IMR-90 (cell line): ENCODE measurements around the gene SMARCC2. TPM values are rescaled to one million over a fixed set of nuclear protein-coding genes. Genes with fewer than 3 reads are reported as not detected.

Source experiments
- ATAC-seq: fragments of 200-7000 bp; cut with Tn5 transposase; 2 replicates; pipeline ENCODE4 v1.9.1; 2020; ENCODE audit warnings: low read depth, mild to moderate bottlenecking, moderate library complexity
- BruUV-seq: library from RNA; stranded (reverse); fragments of 400-500 nt; replicated peaks from 2 replicates; lab custom pipeline; 2021; lab: Mats Ljungman, UMichigan
- CTCF ChIA-PET: fragments of 300-600 bp; formaldehyde crosslinking; extraction: SDS; loops from one replicate; lab custom pipeline; 2021; ENCODE audit warnings: antibody characterized with exemption; lab: Yijun Ruan, JAX
- POLR2A ChIA-PET: fragments of 300-600 bp; sonication (Branson Sonifier 250); formaldehyde crosslinking; loops from one replicate; lab custom pipeline; 2022; ENCODE audit warnings: antibody characterized with exemption; ENCODE audit not compliant: unreplicated experiment; lab: Charles Lee
- DNase-seq: peaks from one replicate; pipeline ENCODE4 v3.0.0; 2013
- H2AFZ ChIP-seq: replicated peaks from 2 replicates; pipeline ENCODE3; 2013; ENCODE audit warnings: low read length, mild to moderate bottlenecking; ENCODE audit not compliant: poor library complexity
- H2AK5ac ChIP-seq: 2 replicates; pipeline ENCODE4 v1.6.1; 2013; ENCODE audit warnings: low read depth, low read length, inconsistent platforms
- H2AK9ac ChIP-seq: replicated peaks from 2 replicates; pipeline ENCODE3; 2013; ENCODE audit warnings: mild to moderate bottlenecking, low read depth, low read length, moderate library complexity; ENCODE audit not compliant: poor library complexity
- H2BK120ac ChIP-seq: 2 replicates; pipeline ENCODE4 v1.6.1; 2013; ENCODE audit warnings: low read depth, low read length, inconsistent platforms
- H2BK15ac ChIP-seq: 3 replicates; pipeline ENCODE4 v1.6.1; 2013; ENCODE audit warnings: low read depth, low read length, inconsistent platforms
- H2BK20ac ChIP-seq: 2 replicates; pipeline ENCODE4 v1.6.1; 2013; ENCODE audit warnings: low read depth, mild to moderate bottlenecking, inconsistent platforms, low read length, moderate library complexity
- H2BK5ac ChIP-seq: 2 replicates; pipeline ENCODE4 v1.6.1; 2013; ENCODE audit warnings: mild to moderate bottlenecking, low read depth, low read length, inconsistent platforms; ENCODE audit not compliant: poor library complexity, severe bottlenecking
- H3K14ac ChIP-seq: replicated peaks from 2 replicates; pipeline ENCODE4 v1.6.1; 2013; ENCODE audit warnings: low read depth, low read length, inconsistent platforms
- H3K18ac ChIP-seq: 2 replicates; pipeline ENCODE4 v1.6.1; 2013; ENCODE audit warnings: low read depth, low read length, control low read depth
- H3K23ac ChIP-seq: 2 replicates; pipeline ENCODE4 v1.6.1; 2013; ENCODE audit warnings: low read depth, low read length, inconsistent platforms
- H3K27ac ChIP-seq: 2 replicates; pipeline ENCODE4 v1.5.1; 2013; ENCODE audit warnings: mild to moderate bottlenecking, control low read depth, low read length; ENCODE audit not compliant: insufficient read depth
- H3K27me3 ChIP-seq: 2 replicates; pipeline ENCODE4 v1.6.1; 2013; ENCODE audit warnings: low read length; ENCODE audit not compliant: control insufficient read depth, insufficient read depth
- H3K36me3 ChIP-seq: 2 replicates; pipeline ENCODE4 v1.6.1; 2013; ENCODE audit warnings: low read length, mixed read lengths; ENCODE audit not compliant: control insufficient read depth, insufficient read depth
- H3K4ac ChIP-seq: 2 replicates; pipeline ENCODE4 v1.6.1; 2013; ENCODE audit warnings: low read depth, low read length, inconsistent platforms
- H3K4me1 ChIP-seq: 2 replicates; pipeline ENCODE4 v1.6.1; 2013; ENCODE audit warnings: low read length, mixed read lengths; ENCODE audit not compliant: control insufficient read depth, insufficient read depth
- H3K4me2 ChIP-seq: 2 replicates; pipeline ENCODE4 v1.6.1; 2013; ENCODE audit warnings: low read depth, mild to moderate bottlenecking, control low read depth, low read length, moderate library complexity
- H3K4me3 ChIP-seq: 2 replicates; pipeline ENCODE4 v1.5.1; 2013; ENCODE audit warnings: low read depth, mild to moderate bottlenecking, control low read depth, low read length, moderate library complexity; ENCODE audit not compliant: insufficient read depth
- H3K56ac ChIP-seq: 2 replicates; pipeline ENCODE4 v1.6.1; 2013; ENCODE audit warnings: low read length, inconsistent platforms; ENCODE audit not compliant: insufficient read depth; ENCODE audit errors: extremely low read depth
- H3K79me1 ChIP-seq, 2 experiments: 2 replicates each; pipeline ENCODE4 v1.6.1; 2013; ENCODE audit warnings: low read length in 2 of 2, inconsistent platforms in 1 of 2, low read depth in 1 of 2
- H3K9ac ChIP-seq: 2 replicates; pipeline ENCODE4 v1.6.1; 2013; ENCODE audit warnings: low read depth, low read length, control low read depth
- H3K9me1 ChIP-seq: 2 replicates; pipeline ENCODE4 v1.6.1; 2013; ENCODE audit warnings: low read length, inconsistent platforms; ENCODE audit not compliant: insufficient read depth
- H3K9me3 ChIP-seq: 2 replicates; pipeline ENCODE4 v1.6.1; 2013; ENCODE audit warnings: low read length; ENCODE audit not compliant: control insufficient read depth, insufficient read depth
- H4K20me1 ChIP-seq: 2 replicates; pipeline ENCODE4 v1.6.1; 2013; ENCODE audit warnings: low read length, inconsistent platforms; ENCODE audit not compliant: insufficient read depth
- H4K5ac ChIP-seq: 2 replicates; pipeline ENCODE4 v1.6.1; 2013; ENCODE audit warnings: mild to moderate bottlenecking, low read depth, low read length, control low read depth
- H4K8ac ChIP-seq, 2 experiments: 2 replicates each; pipeline ENCODE4 v1.6.1; 2013; ENCODE audit warnings: low read depth in 2 of 2, low read length in 2 of 2, control low read depth in 1 of 2, inconsistent platforms in 1 of 2
- H4K91ac ChIP-seq: 2 replicates; pipeline ENCODE4 v1.6.1; 2013; ENCODE audit warnings: low read depth, low read length, inconsistent platforms; ENCODE audit not compliant: insufficient read depth
- CEBPB ChIP-seq: IDR thresholded peaks from 2 replicates; pipeline ENCODE4 v1.6.1; 2012; ENCODE audit warnings: low read depth, low read length, improper control_type of control experiment
- CHD1 ChIP-seq: IDR thresholded peaks from 2 replicates; pipeline ENCODE4 v1.6.1; 2012; ENCODE audit warnings: low read depth, low read length, improper control_type of control experiment
- CTCF ChIP-seq: conservative IDR thresholded peaks from 2 replicates; pipeline ENCODE4 v1.5.1; 2012; ENCODE audit warnings: mild to moderate bottlenecking, low read depth, low read length, improper control_type of control experiment
- FOS ChIP-seq: fragments of 150-350 bp; IDR thresholded peaks from 2 replicates; pipeline ENCODE4 v1.6.1; 2016; ENCODE audit warnings: low read depth, low read length
- MAFK ChIP-seq: IDR thresholded peaks from 2 replicates; pipeline ENCODE4 v1.6.1; 2012; ENCODE audit warnings: low read depth, low read length, improper control_type of control experiment
- MAZ ChIP-seq: IDR thresholded peaks from 2 replicates; pipeline ENCODE4 v1.6.1; 2012; ENCODE audit warnings: low read depth, mild to moderate bottlenecking, low read length, improper control_type of control experiment, moderate library complexity, borderline replicate concordance
- MXI1 ChIP-seq: IDR thresholded peaks from 2 replicates; pipeline ENCODE4 v1.6.1; 2012; ENCODE audit warnings: low read depth, mild to moderate bottlenecking, low read length, moderate library complexity, borderline replicate concordance
- NFE2L2 ChIP-seq: fragments of 150-350 bp; IDR thresholded peaks from 2 replicates; pipeline ENCODE4 v1.6.1; 2016; ENCODE audit warnings: low read depth, mild to moderate bottlenecking, low read length
- POLR2A ChIP-seq: IDR thresholded peaks from 2 replicates; pipeline ENCODE4 v1.6.1; 2012; ENCODE audit warnings: mild to moderate bottlenecking, low read depth, low read length
- RAD21 ChIP-seq: IDR thresholded peaks from 2 replicates; pipeline ENCODE4 v1.6.1; 2012; ENCODE audit warnings: low read length, improper control_type of control experiment
- RCOR1 ChIP-seq: IDR thresholded peaks from 2 replicates; pipeline ENCODE4 v1.6.1; 2012; ENCODE audit warnings: mild to moderate bottlenecking, low read length, improper control_type of control experiment; ENCODE audit not compliant: insufficient replicate concordance
- RFX5 ChIP-seq: IDR thresholded peaks from 2 replicates; pipeline ENCODE4 v1.8.0; 2012; ENCODE audit warnings: low read depth, mild to moderate bottlenecking, low read length, moderate library complexity
- SMC3 ChIP-seq: fragments of 150-350 bp; IDR thresholded peaks from 2 replicates; pipeline ENCODE4 v1.6.1; 2016; ENCODE audit warnings: low read depth, mild to moderate bottlenecking, antibody characterized with exemption, low read length, moderate library complexity
- WGBS, 2 experiments: methylation state at CpG; one replicate each; pipeline versions ENCODE4 v1.1.5 to v1.1.7; 2013; ENCODE audit warnings: missing lambda C conversion rate in 2 of 2; ENCODE audit not compliant: insufficient read length in 1 of 2; ENCODE audit errors: extremely low coverage in 2 of 2; 5-methylcytosine and 5-hydroxymethylcytosine counted together
- dilution Hi-C: fragments of 300-500 bp; cut with HindIII; formaldehyde crosslinking; loops from one replicate; pipeline ENCODE4 v1.14.3; 2018; ENCODE audit warnings: low sequenced_read_pairs; ENCODE audit not compliant: unreplicated experiment
- in situ Hi-C: fragments of 300-500 bp; cut with MboI; formaldehyde crosslinking; loops from 3 replicates; pipeline ENCODE4 v1.14.3; 2019; ENCODE audit warnings: low sequenced_read_pairs, inconsistent platforms, mixed read lengths
- intact Hi-C: fragments of 100-400 bp; cut with micrococcal nuclease; formaldehyde crosslinking; loops from 2 replicates; pipeline ENCODE4 v1.10.0; 2022
- polyA plus RNA-seq, 3 experiments: library from polyadenylated mRNA; depleted of rRNA; stranded (reverse); fragments of >200 nt; gene quantifications; 2 replicates each; pipeline ENCODE4 v1.2.3, GENCODE V29; 2012; ENCODE audit warnings: low replicate concordance in 1 of 3
- total RNA-seq: library from RNA; depleted of rRNA; stranded (reverse); fragments of >200 nt; gene quantifications from 2 replicates; pipeline ENCODE4 v1.2.3, GENCODE V29; 2012
- TF ChIP-seq, protein P1 (sequence below): fragments of 150-350 bp; IDR thresholded peaks from 2 replicates; pipeline ENCODE4 v1.6.1; 2016; ENCODE audit warnings: low read depth, mild to moderate bottlenecking, low read length, moderate library complexity, borderline replicate concordance
- TF ChIP-seq, protein P2 (sequence below): fragments of 150-350 bp; IDR thresholded peaks from 2 replicates; pipeline ENCODE4 v1.6.1; 2017; ENCODE audit warnings: mild to moderate bottlenecking, antibody characterized with exemption, low read length, low read depth

Gene SMARCC2
- total and polyA plus RNA-seq, 2 of the 4 experiments (the other 2 are of a cell fraction), result 42.3 to 43.8 TPM

GRCh38 chr12:56202366-56202765 lies 13.1 kb upstream of the SMARCC2 start:
- TF ChIP-seq MXI1 (no peak), MAZ (no peak), CEBPB (no peak), RAD21 (no peak), CHD1 (no peak), MAFK (no peak), RCOR1 (no peak), NFE2L2 (no peak), FOS (no peak), RFX5 (no peak), POLR2A (no peak), CTCF (no peak), SMC3 (no peak)
- TF ChIP-seq, protein P1, sequence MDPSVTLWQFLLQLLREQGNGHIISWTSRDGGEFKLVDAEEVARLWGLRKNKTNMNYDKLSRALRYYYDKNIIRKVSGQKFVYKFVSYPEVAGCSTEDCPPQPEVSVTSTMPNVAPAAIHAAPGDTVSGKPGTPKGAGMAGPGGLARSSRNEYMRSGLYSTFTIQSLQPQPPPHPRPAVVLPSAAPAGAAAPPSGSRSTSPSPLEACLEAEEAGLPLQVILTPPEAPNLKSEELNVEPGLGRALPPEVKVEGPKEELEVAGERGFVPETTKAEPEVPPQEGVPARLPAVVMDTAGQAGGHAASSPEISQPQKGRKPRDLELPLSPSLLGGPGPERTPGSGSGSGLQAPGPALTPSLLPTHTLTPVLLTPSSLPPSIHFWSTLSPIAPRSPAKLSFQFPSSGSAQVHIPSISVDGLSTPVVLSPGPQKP, result no peak
- TF ChIP-seq, protein P2, sequence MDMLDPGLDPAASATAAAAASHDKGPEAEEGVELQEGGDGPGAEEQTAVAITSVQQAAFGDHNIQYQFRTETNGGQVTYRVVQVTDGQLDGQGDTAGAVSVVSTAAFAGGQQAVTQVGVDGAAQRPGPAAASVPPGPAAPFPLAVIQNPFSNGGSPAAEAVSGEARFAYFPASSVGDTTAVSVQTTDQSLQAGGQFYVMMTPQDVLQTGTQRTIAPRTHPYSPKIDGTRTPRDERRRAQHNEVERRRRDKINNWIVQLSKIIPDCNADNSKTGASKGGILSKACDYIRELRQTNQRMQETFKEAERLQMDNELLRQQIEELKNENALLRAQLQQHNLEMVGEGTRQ, result no peak
- dilution Hi-C loops, result no loop called here
- Histone ChIP-seq H3K36me3 (peaks cover 21% of the 10 kb centered on the region), H4K20me1 (peaks cover 11% of the 10 kb centered on the region), H3K4me1 (peaks cover 7% of the 10 kb centered on the region), H3K9me3 (no peaks in the 10 kb centered on the region), H3K9me1 (no peaks in the 10 kb centered on the region), H3K79me1 (peaks cover 6 to 23% of the 10 kb centered on the region in 2 experiments), H2AK5ac (no peak overlapping the region), H4K8ac (no peak overlapping the region), H2BK20ac (no peak overlapping the region), H3K4ac (no peak overlapping the region), H2AFZ (no peak overlapping the region), H3K56ac (no peak overlapping the region), H3K23ac (no peak overlapping the region), H2AK9ac (no peak overlapping the region), H3K14ac (no peak overlapping the region), H3K27ac (no peak overlapping the region), H2BK15ac (no peak overlapping the region), H3K27me3 (no peaks in the 10 kb centered on the region), H3K9ac (no peak overlapping the region), H2BK120ac (no peak overlapping the region), H2BK5ac (no peak overlapping the region), H3K4me2 (no peak overlapping the region), H4K5ac (no peak overlapping the region; the same call in 1 of the 2 replicates), H4K91ac (no peak overlapping the region), H3K18ac (no peak overlapping the region), H3K4me3 (no peak overlapping the region)
- CTCF ChIA-PET, result interaction anchor here (1.5 kb wide), 1 partner anchor 13 kb away, joined by 6 read pairs; the partner anchor contains the start of gene SMARCC2
- no TSS peak for BruUV-seq
- POLR2A ChIA-PET, result no interaction called here
- DNase-seq (no peak), ATAC-seq (no peak)
- WGBS, 2 experiments, result no CpG with 5 or more reads among the region's 1 CpG
- in situ Hi-C loops, result no loop called here
- intact Hi-C loops, result no loop called here
